Measurements from ENCODE around the gene XRCC3. TPM values are rescaled to one million over a fixed set of nuclear protein-coding genes. Genes with fewer than 3 reads are reported as not detected.

The XRCC3 gene
- total and polyA plus RNA-seq, 5 donors from 2014 or later = 3.0 to 9.8 (median 4.5) TPM

- Mint-ChIP-seq H3K4me3 (no peak overlapping the region), H3K27me3 (no peaks in the 10 kb centered on the region), H3K9me3 (no peaks in the 10 kb centered on the region), H3K4me1 (peaks cover 0 to 15% (median 5%) of the 10 kb centered on the region in 4 donors), H3K27ac (no peak overlapping the region), H3K36me3 (peaks cover 9% of the 10 kb centered on the region)
- Histone ChIP-seq H3K9me3 (ENCODE audit: control insufficient read depth in 2 of 2, low read length in 2 of 2) (no peaks in the 10 kb centered on the region), H3K4me1 (ENCODE audit: control insufficient read depth, insufficient read depth, low read length, poor library complexity, severe bottlenecking) (peaks cover 7% of the 10 kb centered on the region), H3K27ac (ENCODE audit: insufficient read depth, low read length, poor library complexity, severe bottlenecking) (no peak overlapping the region), H3K4me3 (ENCODE audit: low read depth, low read length) (no peak overlapping the region), H3K27me3 (ENCODE audit: control insufficient read depth, insufficient read depth, low read length) (no peaks in the 10 kb centered on the region), H3K36me3 (ENCODE audit: control insufficient read depth, insufficient read depth, low read length) (peaks cover 8% of the 10 kb centered on the region)
- ATAC-seq (ENCODE audit: low read depth in 2 of 2) (no peak), DNase-seq (peak in 1 of 3 donors; percentile 9)
Measured at GRCh38 chr14:103749860-103750259, 34.6 kb upstream of the XRCC3 start.

DNA sequence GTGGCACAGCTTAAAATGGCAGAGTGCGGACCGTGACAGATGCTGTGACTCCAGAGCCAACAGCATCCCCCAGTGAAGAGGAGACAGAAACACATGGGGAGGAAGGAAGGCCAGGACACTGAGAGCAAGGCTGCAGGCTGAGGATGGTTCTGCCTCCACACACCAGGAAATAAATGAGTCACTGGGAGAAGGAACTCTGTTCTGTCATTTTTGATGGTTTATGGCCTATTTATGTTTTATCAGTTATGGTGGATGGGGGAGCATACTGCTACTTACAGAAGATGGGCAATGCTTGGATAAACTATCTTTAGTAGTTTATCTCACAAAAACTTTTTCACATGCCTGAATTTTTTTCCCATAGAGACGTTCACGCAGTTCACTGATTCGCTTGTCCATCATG is 34.2 kb upstream of the XRCC3 start:
- no peak overlapping the region for H3K27ac ChIP-seq (ENCODE audit: insufficient read depth, low read length, poor library complexity, severe bottlenecking)
- H3K27me3 ChIP-seq (ENCODE audit: control insufficient read depth, insufficient read depth, low read length) = no peaks in the 10 kb centered on the region
- Mint-ChIP-seq H3K4me3 (no peak overlapping the region), H3K27me3 (no peaks in the 10 kb centered on the region), H3K36me3 (peaks cover 9% of the 10 kb centered on the region), H3K9me3 (no peaks in the 10 kb centered on the region), H3K27ac (no peak overlapping the region), H3K4me1 (peaks cover 0 to 15% (median 5%) of the 10 kb centered on the region in 4 donors)
- H3K36me3 ChIP-seq (ENCODE audit: control insufficient read depth, insufficient read depth, low read length) = peaks cover 8% of the 10 kb centered on the region
- H3K4me3 ChIP-seq (ENCODE audit: low read depth, low read length) = no peak overlapping the region
- DNase-seq (no peak), ATAC-seq (ENCODE audit: low read depth in 2 of 2) (no peak)
- H3K4me1 ChIP-seq (ENCODE audit: control insufficient read depth, insufficient read depth, low read length, poor library complexity, severe bottlenecking) = peaks cover 7% of the 10 kb centered on the region
- no peaks in the 10 kb centered on the region for H3K9me3 ChIP-seq (ENCODE audit: control insufficient read depth in 2 of 2, low read length in 2 of 2)

GRCh38 chr14:103748534-103748857 is 33.2 kb upstream of the XRCC3 start:
- H3K4me3 ChIP-seq (ENCODE audit: low read depth, low read length) = no peak overlapping the region
- Mint-ChIP-seq H3K27me3 (no peaks in the 10 kb centered on the region), H3K4me3 (peak overlapping the region in 1 of 4 donors; percentile 56), H3K4me1 (peaks cover 0 to 15% (median 5%) of the 10 kb centered on the region in 4 donors), H3K36me3 (peaks cover 12% of the 10 kb centered on the region), H3K27ac (peak overlapping the region in 2 of 3 donors; percentile 55 to 76), H3K9me3 (no peaks in the 10 kb centered on the region)
- no peaks in the 10 kb centered on the region for H3K27me3 ChIP-seq (ENCODE audit: control insufficient read depth, insufficient read depth, low read length)
- peak in 2 of 3 donors; percentile 54 to 80 for DNase-seq
- H3K9me3 ChIP-seq (ENCODE audit: control insufficient read depth in 2 of 2, low read length in 2 of 2) = no peaks in the 10 kb centered on the region
- peaks cover 3% of the 10 kb centered on the region for H3K36me3 ChIP-seq (ENCODE audit: control insufficient read depth, insufficient read depth, low read length)
- peaks cover 7% of the 10 kb centered on the region for H3K4me1 ChIP-seq (ENCODE audit: control insufficient read depth, insufficient read depth, low read length, poor library complexity, severe bottlenecking)
- peak; percentile 95 to 97 for ATAC-seq (ENCODE audit: low read depth in 2 of 2)
- peak overlapping the region; percentile 10 for H3K27ac ChIP-seq (ENCODE audit: insufficient read depth, low read length, poor library complexity, severe bottlenecking)

GRCh38 chr14:103746701-103747100 is 31.4 kb upstream of the XRCC3 start:
- peaks cover 18% of the 10 kb centered on the region for H3K36me3 Mint-ChIP-seq

DNA sequence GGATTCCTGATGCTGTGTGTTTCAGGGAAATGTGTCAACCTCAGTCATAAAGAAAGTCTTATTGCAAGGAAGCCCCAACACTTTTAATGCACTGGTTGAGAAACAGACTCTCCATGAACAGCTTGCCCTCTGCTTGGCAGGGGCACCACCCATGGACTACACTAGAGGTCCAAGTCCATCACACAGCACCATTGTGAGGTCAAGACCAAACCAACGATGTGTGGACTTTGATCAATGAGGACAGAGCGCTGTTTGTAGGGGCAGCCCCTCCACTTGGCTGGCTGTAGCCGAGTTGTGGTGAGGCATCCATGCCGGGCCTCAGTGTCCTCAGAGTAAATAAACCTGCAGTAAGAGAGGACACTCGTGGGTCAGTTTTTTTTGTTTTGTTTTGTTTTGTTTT is 30.2 kb upstream of the XRCC3 start:
- H3K4me1 ChIP-seq (ENCODE audit: control insufficient read depth, insufficient read depth, low read length, poor library complexity, severe bottlenecking) = peaks cover 7% of the 10 kb centered on the region
- no peak overlapping the region for H3K4me3 ChIP-seq (ENCODE audit: low read depth, low read length)
- H3K36me3 ChIP-seq (ENCODE audit: control insufficient read depth, insufficient read depth, low read length) = peaks cover 3% of the 10 kb centered on the region
- ATAC-seq (ENCODE audit: low read depth in 2 of 2) (no peak), DNase-seq (no peak)
- H3K27me3 ChIP-seq (ENCODE audit: control insufficient read depth, insufficient read depth, low read length) = no peaks in the 10 kb centered on the region
- Mint-ChIP-seq H3K4me3 (no peak overlapping the region), H3K27me3 (no peaks in the 10 kb centered on the region), H3K36me3 (peaks cover 21% of the 10 kb centered on the region), H3K27ac (no peak overlapping the region), H3K4me1 (peaks cover 0 to 15% (median 5%) of the 10 kb centered on the region in 4 donors), H3K9me3 (no peaks in the 10 kb centered on the region)
- H3K27ac ChIP-seq (ENCODE audit: insufficient read depth, low read length, poor library complexity, severe bottlenecking) = no peak overlapping the region
- H3K9me3 ChIP-seq (ENCODE audit: control insufficient read depth in 2 of 2, low read length in 2 of 2) = no peaks in the 10 kb centered on the region

More at GRCh38 chr14:103746701-103747100, 31.4 kb upstream of the XRCC3 start:
- Mint-ChIP-seq H3K27me3 (no peaks in the 10 kb centered on the region), H3K27ac (peak overlapping the region in 1 of 3 donors; percentile 35), H3K4me3 (no peak overlapping the region), H3K9me3 (no peaks in the 10 kb centered on the region), H3K4me1 (peaks cover 0 to 15% (median 5%) of the 10 kb centered on the region in 4 donors)
- Histone ChIP-seq H3K4me3 (ENCODE audit: low read depth, low read length) (no peak overlapping the region), H3K4me1 (ENCODE audit: control insufficient read depth, insufficient read depth, low read length, poor library complexity, severe bottlenecking) (peaks cover 7% of the 10 kb centered on the region), H3K9me3 (ENCODE audit: control insufficient read depth in 2 of 2, low read length in 2 of 2) (no peaks in the 10 kb centered on the region), H3K27me3 (ENCODE audit: control insufficient read depth, insufficient read depth, low read length) (no peaks in the 10 kb centered on the region), H3K36me3 (ENCODE audit: control insufficient read depth, insufficient read depth, low read length) (peaks cover 3% of the 10 kb centered on the region), H3K27ac (ENCODE audit: insufficient read depth, low read length, poor library complexity, severe bottlenecking) (no peak overlapping the region)
- ATAC-seq (ENCODE audit: low read depth in 2 of 2) (no peak), DNase-seq (no peak)

DNA sequence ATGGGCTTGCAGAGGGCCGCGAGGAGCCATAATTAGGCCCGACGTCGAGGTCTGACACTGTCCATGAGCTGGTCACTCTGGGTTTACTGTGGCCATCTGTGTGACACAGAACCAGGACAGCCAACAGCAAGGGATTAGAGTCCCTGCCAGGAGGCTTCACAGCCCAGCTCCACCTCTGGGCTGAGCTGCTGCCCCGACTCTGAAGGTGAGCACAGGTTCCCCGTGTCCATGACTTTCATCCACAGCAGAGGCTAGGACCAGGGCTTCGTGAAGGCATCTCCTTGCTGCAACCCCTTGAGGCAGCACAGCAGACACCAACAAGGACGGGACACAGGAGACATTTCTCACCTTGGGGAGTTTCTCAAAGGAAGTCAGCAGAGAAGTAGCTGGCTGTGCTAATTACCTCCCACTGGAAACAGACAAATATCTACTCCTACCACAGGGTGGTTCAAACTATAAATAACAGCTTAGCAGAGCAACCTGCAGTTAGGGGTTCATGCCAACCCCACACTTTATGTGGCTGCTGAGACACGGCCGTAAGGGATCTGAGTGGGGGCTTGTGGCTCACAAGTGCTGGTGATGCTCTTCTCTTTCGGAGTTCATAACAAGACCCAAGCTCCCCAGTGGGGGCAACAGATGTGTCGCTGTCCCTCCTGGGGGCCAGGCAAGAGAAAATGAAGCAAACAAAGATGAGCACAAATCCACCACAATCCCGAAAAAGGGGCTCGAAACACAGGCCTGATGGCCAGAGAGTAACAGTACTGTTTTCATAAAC is 29.6 kb upstream of the XRCC3 start:
- no peak overlapping the region for H3K27ac ChIP-seq (ENCODE audit: insufficient read depth, low read length, poor library complexity, severe bottlenecking)
- Mint-ChIP-seq H3K9me3 (no peaks in the 10 kb centered on the region), H3K36me3 (peaks cover 23% of the 10 kb centered on the region), H3K4me3 (no peak overlapping the region), H3K4me1 (peaks cover 0 to 15% (median 5%) of the 10 kb centered on the region in 4 donors), H3K27me3 (no peaks in the 10 kb centered on the region), H3K27ac (no peak overlapping the region)
- no peak overlapping the region for H3K4me3 ChIP-seq (ENCODE audit: low read depth, low read length)
- H3K9me3 ChIP-seq (ENCODE audit: control insufficient read depth in 2 of 2, low read length in 2 of 2) = no peaks in the 10 kb centered on the region
- H3K4me1 ChIP-seq (ENCODE audit: control insufficient read depth, insufficient read depth, low read length, poor library complexity, severe bottlenecking) = peaks cover 7% of the 10 kb centered on the region
- H3K27me3 ChIP-seq (ENCODE audit: control insufficient read depth, insufficient read depth, low read length) = no peaks in the 10 kb centered on the region
- no peak for DNase-seq
- no peak for ATAC-seq (ENCODE audit: low read depth in 2 of 2)
- H3K36me3 ChIP-seq (ENCODE audit: control insufficient read depth, insufficient read depth, low read length) = peaks cover 3% of the 10 kb centered on the region

DNA sequence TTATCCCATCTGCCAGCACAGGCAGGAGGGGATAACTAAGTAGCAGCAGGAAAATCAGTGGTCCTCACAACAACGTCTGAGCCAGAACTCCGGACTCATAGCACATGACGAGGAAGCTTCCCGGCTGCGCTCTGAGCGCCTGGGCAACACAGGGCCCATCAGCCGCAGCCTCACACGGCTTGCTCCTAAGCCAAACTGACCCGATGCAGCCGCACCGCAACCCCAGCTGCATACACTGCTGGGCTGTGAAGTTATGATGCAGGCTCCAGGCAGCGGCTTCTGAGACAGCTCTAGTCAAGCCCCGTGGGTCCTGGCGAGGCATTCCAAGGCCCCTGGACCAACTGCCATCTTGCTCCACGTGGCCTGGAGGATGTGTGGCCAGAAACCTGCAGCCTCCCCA is 28.4 kb upstream of the XRCC3 start:
- Histone ChIP-seq H3K4me1 (ENCODE audit: control insufficient read depth, insufficient read depth, low read length, poor library complexity, severe bottlenecking) (peaks cover 6% of the 10 kb centered on the region), H3K9me3 (ENCODE audit: control insufficient read depth in 2 of 2, low read length in 2 of 2) (no peaks in the 10 kb centered on the region), H3K27ac (ENCODE audit: insufficient read depth, low read length, poor library complexity, severe bottlenecking) (no peak overlapping the region), H3K27me3 (ENCODE audit: control insufficient read depth, insufficient read depth, low read length) (no peaks in the 10 kb centered on the region), H3K36me3 (ENCODE audit: control insufficient read depth, insufficient read depth, low read length) (peaks cover 10% of the 10 kb centered on the region), H3K4me3 (ENCODE audit: low read depth, low read length) (no peak overlapping the region)
- no peak overlapping the region for H3K4me3 Mint-ChIP-seq
- H3K27me3 Mint-ChIP-seq = no peaks in the 10 kb centered on the region
- H3K27ac Mint-ChIP-seq = no peak overlapping the region
- H3K4me1 Mint-ChIP-seq = peaks cover 0 to 13% (median 4%) of the 10 kb centered on the region in 4 donors
- peaks cover 23% of the 10 kb centered on the region for H3K36me3 Mint-ChIP-seq
- no peaks in the 10 kb centered on the region for H3K9me3 Mint-ChIP-seq
- DNase-seq = no peak
- no peak for ATAC-seq (ENCODE audit: low read depth in 2 of 2)
